NT2/D1 (cell line): ENCODE data around the gene COQ3.

Source experiments
- YY1 ChIP-seq: IDR thresholded peaks from 2 replicates; pipeline ENCODE4 v1.6.1; 2011; ENCODE audit not compliant: insufficient read length, insufficient read depth
- ZNF274 ChIP-seq: IDR thresholded peaks from 2 replicates; pipeline ENCODE4 v1.6.1; 2011; ENCODE audit warnings: mild to moderate bottlenecking, low read depth, low read length

DNA sequence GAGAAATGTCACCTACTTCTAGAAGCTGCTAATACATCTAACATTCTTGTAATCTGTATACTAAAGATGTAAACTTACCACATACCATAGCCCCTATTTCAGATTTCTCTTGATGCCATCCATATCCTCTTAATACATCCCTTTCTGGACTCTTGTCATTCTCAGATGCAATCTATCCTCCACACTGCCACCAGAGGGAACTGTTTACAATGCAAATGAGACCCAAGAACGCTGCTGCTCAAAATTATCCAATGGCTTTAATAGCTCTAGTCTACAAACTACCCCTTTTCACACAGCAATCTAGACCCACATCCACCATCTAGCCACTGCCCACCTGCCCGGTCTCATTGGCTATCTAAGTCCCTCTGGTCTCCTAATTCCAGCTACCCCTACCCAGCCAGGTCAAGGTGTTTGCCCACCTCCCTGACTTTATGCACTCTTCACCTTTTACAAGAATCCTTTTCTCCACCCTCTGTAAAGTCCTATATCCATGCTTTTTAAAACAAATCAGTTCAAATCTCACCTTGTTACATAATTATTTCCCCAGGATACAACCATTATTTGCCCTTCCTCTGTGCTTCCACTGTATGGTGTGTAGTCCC is 59.4 kb downstream of the COQ3 start:
- TF ChIP-seq ZNF274 (no peak), YY1 (no peak)
